Activated CD4-positive, alpha-beta T cell treated with anti-CD3 and anti-CD28 coated beads, Interleukin-2, amount 50 U/mL, for 4 hours (primary cell): ENCODE measurements around the gene ANGEL2.

Experiments
- DNase-seq, 2 experiments: peaks; one replicate each; pipeline ENCODE4 v3.0.0-alpha.2; 2020

The ANGEL2 gene

GRCh38 chr1:212950243-212951125 is 65.2 kb downstream of the ANGEL2 start, which contains the start of gene VASH2:
Gene VASH2 (plus strand): TSS chr1:212950541. CDS start chr1:212951543, 1,002 bp downstream.
- peak; percentile 45 to 46 for DNase-seq

- no peak for DNase-seq
Observed at GRCh38 chr1:212949771-212950170, 65.9 kb downstream of the ANGEL2 start.

- DNase-seq, result no peak
Observed at GRCh38 chr1:212946872-212947271, 68.8 kb downstream of the ANGEL2 start.

- no peak for DNase-seq
Observed at GRCh38 chr1:212945463-212946160, 70.1 kb downstream of the ANGEL2 start.

GRCh38 chr1:212945056-212945455 is 70.6 kb downstream of the ANGEL2 start:
- DNase-seq, result no peak

- DNase-seq, result no peak
Observed at GRCh38 chr1:212944229-212944901, 71.3 kb downstream of the ANGEL2 start.

GRCh38 chr1:212943393-212943710 is 72.3 kb downstream of the ANGEL2 start:
- DNase-seq, result no peak

GRCh38 chr1:212942679-212943392 is 72.8 kb downstream of the ANGEL2 start:
- DNase-seq, result no peak
